Suppressor macrophage (primary cell): ENCODE data around the gene GNPTG.

Source experiments
- DNase-seq, 4 experiments: peaks; one replicate each; pipeline ENCODE4 v3.0.0-alpha.2; 2020 to 2022

Gene GNPTG

DNA sequence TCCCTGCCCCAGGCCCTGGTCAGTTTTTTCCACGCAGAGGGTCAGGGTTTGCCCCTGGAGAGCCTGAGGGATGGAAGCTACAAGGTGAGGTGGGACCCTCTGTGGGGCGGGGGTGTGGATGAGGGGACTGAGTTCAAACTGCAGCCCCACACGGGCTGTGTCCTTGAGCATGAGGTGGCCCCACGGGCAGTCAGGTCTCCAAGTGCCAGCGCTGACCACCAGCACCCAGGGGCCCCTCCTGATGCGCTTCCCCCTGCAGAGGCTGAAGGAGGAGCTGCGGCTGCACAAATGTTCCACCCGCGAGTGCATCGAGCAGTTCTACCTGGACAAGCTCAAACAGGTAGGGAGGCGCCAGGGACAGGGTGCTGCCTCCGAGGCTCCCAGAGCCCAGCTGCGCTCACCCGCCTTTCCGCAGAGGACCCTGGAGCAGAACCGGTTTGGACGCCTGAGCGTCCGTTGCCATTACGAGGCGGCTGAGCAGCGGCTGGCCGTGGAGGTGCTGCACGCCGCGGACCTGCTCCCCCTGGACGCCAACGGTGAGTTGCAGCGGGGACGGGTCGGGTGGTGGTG is 4.4 kb upstream of the GNPTG start:
- DNase-seq = no peak

DNA sequence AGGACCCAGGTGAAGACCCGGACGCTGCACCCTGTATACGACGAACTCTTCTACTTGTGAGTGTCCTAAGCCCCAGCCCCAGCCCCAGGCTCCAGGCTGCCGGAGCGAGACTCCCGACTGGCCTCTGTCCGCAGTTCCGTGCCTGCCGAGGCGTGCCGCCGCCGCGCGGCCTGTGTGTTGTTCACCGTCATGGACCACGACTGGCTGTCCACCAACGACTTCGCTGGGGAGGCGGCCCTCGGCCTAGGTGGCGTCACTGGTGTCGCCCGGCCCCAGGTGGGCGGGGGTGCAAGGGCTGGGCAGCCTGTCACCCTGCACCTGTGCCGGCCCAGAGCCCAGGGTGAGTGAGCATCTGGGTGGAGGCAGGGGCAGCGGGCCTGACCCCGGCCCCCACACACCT is 3.8 kb upstream of the GNPTG start:
- DNase-seq = no peak

DNA sequence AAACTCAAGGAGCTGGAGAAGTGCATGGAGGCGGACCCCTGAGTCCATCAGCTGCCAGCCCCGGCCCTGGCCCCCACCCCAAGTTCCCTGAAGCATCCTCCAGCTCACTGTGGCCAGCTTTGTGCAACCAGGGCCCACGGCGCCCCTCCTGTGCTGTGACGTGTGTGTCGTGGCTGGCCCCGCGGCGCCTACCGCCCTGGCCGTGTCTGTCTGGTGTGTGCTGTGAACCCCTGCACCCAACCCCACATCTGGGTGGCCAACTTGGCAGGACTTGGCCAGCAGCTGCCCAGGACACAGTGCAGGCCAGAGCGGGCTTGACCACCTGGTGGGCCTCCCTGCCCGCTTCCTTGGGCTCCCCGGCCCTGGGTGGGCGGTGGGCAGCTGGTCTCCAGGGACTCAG is 3.3 kb upstream of the GNPTG start:
- DNase-seq = no peak

DNA sequence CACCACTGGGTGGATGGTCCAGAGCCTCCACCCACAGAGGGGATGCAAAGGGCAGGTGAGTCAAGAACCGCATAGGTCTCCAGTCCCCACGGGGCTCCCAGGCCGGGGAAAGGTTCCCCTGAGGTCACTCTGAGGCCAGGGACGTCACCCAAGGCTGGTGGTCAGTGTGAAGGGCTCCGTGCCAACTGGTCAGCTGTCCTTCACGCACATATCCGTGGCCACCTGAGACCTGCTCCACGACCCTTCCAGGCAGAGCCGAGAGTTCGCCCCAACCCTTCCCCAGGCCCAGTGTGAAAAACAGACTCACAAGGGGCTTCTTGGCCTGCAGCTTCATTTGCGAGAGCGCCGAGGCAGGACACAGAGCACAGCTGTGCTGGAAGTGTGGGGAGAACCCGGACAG is 2.8 kb upstream of the GNPTG start:
- DNase-seq = no peak

DNA sequence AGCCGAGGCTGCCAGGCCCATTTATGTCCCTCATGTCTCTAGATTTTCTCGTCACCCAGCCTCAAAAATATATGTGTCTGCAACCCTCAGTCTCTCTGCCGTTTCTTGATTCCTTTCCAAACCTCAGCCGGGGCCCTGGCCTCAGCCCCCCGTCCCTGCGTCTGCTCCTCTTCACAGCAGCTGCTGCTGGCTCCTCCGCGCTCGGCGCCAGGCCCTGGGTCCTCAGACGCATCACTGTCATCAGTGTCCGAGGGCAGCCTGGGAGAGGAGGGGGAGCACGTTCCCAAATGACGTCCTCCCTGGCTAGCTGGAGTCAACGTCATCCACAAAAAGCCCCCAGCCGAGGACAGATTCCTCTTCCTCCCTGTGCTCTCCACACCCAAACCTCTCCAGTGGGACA is 2.4 kb upstream of the GNPTG start:
- DNase-seq = no peak

DNA sequence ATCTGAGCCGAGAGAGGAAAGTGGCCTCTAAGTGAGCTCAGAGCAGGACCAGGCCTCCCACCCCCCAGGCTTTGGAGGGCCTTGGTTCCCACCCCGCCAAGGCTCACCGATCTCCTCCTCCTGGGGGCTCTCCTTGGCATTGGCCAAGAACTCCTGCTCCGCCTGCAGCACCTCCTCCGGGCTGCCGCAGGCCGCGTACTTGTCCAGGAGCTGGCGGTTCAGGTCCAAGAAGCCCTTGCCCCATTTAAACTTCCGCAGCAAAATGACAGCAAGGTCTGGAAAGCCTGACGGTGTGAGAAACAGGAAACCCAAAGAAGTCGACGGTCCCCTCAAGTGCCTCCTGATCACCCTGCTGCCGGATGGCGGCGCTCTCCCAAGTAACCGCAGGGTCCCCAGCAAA is 1.8 kb upstream of the GNPTG start:
- DNase-seq = no peak

DNA sequence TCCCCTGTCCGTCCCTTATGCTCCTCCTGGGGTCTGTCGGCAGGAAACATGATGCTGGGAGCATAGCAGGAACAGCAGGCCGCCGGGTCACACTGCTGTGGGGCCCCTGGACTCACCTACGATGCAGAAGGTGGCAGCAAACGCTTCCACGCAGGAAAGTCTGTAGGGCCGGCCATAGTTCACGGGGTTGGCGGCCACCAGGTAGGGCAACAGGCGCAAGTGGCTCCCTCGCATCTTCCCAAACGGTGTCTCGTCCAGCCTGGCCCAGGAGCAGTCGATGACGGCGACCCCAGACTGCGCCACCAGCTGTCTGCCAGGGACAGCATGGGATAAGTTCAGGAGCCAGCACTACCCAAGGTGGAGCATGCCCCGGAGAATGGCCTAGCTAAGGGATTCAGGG is 1.0 kb upstream of the GNPTG start:
- DNase-seq = no peak

DNA sequence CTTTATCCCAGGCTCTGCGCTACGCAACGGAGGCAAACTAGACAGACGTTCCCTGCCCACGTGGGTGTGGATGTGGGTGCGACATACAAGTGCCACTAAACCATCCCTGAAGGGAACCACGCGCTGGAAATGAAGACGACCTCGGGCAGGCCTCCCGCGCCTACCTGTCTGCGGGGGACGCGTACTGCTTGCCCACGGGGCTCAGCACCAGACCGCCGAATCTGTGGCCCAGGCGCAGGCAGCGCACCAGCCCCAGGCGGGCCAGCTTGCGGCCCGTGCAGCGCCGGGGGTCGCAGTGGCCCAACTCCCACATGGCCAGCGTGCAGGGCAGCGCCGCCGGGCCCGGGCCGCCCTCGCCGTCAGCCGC is 533 bp upstream of the GNPTG start:
- peak in 2 of 4 experiments; percentile 37 to 49 for DNase-seq

DNA sequence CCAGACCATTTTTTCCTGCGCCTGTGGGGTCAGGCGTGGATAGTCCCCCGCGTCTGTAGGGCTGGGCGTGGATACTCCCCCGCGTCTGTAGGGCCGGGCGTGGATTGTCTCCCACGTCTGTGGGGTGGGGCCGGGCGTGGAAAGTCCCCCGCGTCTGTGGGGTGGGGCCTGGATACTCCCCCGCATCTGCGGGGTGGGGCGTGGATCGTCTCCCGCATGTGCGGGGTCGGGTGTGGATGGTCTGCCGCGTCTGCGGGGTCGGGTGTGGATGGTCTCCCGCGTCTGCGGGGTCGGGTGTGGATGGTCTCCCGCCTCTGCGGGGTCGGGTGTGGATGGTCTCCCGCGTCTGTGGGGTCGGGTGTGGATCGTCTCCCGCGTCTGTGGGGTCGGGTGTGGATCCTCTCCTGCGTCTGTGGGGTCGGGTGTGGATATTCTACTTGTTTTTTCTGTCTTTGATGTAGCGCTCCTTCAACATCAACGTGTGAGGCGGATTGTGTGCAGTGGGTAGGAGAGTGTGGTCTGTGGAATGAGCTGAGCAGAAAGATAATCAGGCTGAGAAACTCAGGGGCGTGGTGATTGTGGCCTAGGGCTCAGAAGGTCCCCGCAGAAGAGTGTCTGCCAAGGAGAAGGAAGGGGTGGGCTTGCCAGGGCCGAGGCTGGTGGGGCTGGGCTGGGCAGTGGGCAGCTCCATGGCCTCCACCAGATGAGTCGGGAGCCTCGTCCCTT is 3.2 kb downstream of the GNPTG start:
- DNase-seq = no peak

DNA sequence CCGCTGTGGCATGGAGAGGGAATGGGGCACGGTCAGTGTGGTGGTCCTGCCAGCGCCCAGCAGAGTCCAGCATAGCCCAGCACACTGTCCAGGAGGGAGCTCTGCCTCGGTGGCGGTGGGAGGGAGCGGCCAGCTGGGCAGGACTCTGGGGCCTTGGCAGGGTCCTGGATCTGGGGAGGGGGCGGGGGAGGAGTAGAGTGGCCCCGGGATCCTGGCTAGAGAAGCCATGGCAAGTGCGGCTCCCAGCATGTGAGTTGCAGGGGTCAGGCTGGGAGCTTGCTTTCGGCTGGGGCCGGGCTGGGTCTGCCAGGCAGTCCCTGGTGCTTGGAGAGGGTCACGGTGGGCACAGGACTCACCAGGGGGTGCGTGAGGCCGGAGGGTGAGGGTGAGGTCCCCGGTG is 3.9 kb downstream of the GNPTG start:
- DNase-seq = no peak

DNA sequence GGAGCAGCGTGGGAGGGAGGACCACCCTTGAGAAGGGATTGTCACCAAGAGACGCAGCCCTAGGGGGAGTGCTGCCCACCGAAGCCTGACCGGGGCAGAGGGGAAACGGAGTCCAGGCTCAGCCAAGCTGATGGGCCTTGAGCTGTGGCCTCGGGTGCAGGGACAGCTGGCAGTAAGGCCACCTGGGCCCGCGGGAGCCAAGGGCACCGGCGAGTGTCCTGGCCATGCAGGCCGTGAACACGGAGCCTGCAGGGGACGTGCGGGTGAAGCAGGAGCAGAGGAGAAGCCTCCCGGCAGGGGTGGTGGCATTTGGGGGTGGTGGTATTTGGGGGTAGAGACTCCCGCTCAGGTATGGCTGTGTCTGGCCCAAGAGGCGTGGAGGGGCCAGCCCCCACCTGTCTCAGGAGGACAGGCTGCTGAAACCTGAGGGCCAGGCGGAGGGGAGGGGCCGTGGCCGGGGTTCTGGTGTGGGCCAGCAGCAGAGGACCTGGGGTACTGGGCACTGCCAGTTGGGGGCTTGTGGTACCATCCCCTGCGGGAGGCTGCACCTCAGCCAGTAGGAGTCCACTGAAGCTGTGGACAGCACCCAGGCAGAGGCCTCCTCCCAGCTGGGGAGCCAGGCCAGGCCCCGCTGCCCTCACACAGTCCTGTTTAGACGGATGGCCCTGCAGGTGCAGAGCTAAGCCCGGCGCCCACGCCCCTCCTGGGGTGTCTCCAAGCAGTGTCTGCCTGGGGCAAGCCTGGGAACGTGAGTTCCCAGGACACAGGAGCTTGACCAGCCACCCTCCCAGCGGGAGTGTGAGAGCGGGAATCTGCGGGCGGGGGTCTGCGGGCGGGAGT is 4.5 kb downstream of the GNPTG start:
- DNase-seq = no peak

DNA sequence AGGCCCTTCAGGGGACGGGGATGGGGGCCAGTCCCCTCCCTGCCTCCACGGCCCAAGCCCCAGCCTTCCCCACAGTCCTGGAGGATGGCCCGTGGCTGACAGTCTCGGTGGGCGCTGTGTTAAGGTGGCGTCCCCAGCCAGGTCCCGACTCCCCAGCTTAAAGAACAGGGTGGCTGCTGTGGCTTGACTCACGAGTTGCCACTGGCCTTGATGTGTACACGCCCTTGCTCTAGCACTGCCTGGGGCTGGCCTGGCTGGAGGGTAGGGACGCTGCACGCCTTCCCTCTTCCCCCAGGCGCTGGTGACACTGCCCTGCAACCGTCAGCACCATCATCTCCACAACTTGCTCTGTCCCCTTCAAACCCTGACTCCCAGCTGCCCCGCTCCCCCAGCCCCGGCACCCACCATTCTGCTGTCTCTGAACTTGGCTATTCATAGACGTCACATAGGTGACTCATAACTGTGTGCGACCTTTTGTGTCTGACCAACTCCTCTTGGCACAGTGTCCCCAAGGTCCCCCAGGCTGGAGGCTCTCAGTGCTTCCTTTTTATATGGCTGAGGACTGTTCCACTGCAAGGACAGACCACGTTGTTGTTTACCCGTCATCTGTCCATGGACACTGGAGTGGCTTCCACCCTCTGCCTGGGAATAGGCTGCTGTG is 6.3 kb downstream of the GNPTG start:
- peak; percentile 54 to 76 (median 55) for DNase-seq

DNA sequence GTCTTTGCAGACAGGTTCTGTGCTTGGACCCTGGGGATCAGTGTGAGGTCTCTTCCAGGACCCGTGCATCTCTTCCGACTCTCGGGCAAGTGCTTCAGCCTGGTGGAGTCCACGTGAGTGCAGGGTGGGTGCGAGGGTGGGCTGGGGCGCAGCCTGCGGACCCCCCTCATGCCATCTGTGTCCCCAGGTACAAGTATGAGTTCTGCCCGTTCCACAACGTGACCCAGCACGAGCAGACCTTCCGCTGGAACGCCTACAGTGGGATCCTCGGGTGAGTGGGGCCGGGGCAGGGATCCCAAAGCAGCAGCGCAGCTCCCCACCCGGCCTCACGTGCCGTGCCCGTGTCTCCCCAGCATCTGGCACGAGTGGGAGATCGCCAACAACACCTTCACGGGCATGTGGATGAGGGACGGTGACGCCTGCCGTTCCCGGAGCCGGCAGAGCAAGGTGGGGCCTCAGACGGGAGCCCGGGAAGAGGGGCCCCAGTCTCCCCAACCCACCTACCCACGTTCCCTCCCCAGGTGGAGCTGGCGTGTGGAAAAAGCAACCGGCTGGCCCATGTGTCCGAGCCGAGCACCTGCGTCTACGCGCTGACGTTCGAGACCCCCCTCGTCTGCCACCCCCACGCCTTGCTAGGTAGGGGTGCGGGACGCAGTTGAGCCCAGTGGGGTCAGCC is 10.1 kb downstream of the GNPTG start:
- DNase-seq = no peak

DNA sequence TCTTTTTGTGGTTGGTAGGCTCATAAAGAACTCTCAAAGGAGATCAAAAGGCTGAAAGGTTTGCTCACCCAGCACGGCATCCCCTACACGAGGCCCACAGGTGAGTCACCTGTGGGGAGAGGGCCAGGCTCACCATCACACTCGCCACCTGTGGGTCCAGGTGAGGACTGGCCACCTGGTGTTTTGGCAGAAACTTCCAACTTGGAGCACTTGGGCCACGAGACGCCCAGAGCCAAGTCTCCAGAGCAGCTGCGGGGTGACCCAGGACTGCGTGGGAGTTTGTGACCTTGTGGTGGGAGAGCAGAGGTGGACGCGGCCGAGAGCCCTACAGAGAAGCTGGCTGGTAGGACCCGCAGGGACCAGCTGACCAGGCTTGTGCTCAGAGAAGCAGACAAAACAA is 11.1 kb downstream of the GNPTG start:
- no peak for DNase-seq

DNA sequence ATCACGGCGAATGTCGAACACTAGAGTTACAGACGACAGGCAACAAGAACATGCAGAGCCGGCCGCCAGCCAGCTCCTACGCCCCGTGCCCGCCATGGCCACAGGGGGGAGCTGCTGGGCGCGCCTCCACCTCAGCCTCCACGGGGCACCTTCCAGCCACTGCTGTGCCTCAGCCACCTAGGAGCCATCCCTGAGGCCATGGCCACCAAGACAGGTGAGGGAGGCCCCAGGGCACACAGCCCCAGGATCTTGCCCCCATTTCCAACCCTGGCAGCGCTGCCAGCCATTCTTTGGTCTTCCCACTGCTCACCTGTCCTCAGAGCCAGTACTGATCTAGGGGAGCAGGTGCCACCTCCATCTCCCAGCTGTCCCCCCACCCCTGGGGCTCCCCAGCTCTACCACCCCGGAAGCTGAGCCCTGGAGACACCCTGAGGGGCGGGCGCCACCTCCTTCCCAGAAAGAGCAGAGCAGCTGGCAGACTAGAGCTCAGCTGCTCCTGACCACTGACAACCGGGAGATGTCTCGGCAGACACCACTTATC is 11.8 kb downstream of the GNPTG start:
- DNase-seq = peak; percentile 61 to 83 (median 68)

DNA sequence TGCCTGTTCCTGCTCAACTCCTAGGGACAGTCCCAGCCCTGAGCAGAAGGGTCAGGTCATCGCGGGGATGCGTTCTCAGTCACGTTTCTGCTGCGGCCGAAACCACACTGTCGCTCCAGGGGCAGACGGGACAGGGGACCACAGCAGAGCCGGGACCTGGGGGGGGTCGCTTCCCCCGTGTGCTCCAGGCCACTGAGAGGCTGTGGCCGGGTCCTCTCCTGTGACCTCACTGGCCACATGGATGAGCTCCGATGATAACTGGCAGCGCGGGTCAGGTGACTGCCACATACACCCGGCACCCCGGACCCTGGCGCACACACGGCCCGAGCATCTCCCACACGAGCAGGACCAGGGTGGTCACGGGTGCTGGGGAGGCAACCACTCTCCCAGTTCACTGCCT is 12.8 kb downstream of the GNPTG start:
- DNase-seq = no peak

DNA sequence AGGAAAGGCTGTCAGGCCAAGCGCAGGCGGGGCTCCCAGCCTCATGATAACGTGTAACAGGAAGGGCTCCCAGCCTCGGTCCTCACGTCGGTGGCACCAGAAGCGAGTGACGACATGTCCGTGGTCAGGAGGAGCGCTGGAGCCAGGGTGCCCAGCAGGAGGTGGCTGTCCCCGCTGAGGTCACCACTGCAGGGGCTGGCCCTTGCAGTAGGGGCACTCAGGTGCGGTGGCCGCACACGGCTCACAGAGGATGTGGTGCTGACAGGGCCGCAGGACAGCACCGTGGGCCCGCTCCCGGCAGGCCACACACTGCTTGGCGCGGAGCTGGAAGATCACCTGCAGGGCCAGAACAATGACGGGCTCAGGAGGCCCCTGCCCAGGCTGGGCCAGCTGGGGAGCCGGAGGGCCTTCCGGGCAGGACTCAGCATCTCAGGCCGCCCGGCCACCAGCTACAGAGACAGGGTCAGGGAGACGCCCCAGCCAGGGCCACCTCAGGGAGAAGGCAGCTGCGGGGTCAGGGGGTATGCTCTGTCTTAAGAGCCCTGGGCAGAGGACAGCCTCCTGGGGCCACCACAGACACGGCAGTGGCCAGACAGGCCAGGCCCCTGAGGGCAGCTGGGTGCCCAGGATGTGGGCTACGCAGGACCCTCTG is 14.5 kb downstream of the GNPTG start:
- no peak for DNase-seq

DNA sequence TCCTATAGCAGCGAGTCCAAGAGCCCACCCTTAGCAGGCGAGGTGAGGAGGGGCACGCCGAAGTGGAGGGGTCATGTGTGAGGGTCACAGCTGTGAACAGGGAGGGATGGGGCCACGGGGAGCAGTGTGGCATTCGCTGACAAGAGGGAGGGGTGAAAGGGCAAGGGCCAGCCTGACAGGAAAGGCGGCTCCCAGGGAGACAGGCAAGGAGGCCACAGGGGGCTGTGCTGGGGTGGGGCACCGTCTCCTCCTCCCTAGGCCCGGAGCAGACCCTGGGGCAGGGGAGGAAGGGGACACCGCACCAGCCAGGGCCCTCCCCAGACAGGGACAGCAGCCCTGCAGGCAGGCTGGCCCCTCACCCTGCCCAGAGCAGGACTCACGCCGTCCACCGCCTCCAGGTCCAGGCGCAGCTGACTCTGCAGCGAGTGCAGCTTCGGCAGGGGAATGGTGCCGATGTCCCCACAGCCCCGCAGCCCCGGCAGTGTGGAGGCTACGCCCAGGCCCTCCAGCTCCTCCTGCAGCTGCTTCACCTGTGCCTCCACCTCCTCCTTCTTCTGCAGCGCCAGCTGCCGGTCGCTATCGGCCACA is 15.1 kb downstream of the GNPTG start:
- DNase-seq = no peak

DNA sequence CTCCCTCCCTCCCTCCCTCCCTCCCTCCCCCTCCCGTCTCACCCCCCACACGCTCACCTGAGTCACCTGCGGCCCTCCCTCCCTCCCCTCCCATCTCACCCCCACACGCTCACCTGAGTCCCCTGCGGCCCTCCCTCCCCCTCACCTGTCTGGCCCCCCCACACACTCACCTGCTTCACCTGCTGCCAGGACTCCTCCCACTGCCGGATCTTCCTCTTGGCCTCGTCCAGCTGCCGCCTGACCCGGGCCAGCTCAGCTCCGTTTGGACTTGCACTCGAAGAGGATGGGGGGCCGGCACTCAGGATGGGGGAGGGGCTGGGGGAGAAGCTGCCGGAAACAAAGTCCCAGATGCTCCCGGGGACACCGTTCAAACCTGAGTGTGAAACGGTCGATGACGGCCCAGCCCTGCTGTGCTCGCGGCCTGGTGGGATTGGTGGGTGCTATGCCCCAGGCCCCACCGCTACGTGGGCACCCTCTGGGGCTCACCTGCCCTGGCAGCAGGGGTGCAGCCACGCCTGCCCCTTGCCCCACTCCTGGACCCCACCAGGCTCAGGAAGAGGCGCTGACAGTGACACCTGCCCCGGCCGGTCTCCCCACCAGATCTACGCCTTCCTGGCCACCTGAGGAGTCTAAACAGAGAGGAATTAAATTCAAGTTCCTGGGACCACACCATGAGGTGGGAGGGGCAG is 15.9 kb downstream of the GNPTG start:
- DNase-seq = no peak

DNA sequence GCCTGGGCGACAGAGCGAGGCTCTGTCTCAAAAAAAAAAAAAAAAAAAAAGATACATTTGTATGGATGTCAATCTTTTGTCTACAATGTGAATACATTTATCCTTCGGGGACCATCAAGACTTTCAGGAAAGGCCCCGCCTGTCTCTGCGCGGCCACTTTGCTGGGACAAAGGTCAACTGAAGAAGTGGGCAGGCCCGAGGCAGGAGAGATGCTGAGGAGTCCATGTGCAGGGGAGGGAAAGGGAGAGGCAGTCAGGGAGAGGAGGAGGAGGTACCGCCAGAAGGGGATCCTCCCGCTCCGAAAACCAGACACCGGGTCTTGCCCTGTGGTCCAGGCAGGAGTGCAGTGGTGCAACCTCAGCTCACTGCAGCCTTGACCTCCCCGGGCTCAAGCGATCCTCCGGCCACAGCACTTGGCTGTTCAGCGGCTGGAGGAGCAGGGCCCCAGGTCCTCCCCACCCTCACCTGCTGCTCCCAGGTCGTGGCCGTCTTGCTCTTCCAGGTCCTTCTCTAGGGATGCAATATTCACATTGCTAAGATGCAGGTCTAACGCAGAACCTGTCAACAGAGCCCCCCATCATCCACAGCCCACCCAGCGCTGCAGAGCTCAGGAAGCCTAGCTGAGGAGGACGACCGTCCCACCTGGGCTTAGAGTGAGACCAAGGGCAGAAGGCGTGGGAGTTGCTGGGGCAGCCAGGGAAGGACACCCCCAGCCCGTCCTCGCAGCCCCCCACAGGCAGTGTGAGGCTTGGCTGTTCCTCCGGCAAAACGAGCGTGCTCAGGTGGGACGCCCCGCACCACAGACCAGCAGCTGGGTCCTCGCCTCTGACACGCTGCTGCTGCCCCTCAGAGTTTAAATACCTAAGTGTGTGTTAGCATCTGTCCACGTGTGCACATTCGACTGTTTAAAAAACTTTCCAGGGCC is 19.6 kb downstream of the GNPTG start:
- no peak for DNase-seq
